Suprapubic skin (tissue), 3 donors: ENCODE results near the gene PPP1R12B.
"Not testable (repeated sequence)": the region's sequence is repeated elsewhere in the genome, so short reads cannot be mapped to it uniquely, and the experiment has no call there.

Source experiments
- POLR2AphosphoS5 ChIP-seq, 3 donors: sonication (generic); formaldehyde crosslinking; IDR thresholded peaks; one replicate each; pipeline ENCODE4 v1.6.1; 2017; ENCODE audit warnings: antibody characterized with exemption in 3 of 3
- TF ChIP-seq, protein P1 (sequence below), 2 donors: fragments of 200-600 bp in 1 of 2; fragments of 450-650 bp in 1 of 2; sonication (generic) in 1 of 2; IDR thresholded peaks; one replicate each; pipeline ENCODE4 v1.5.1; 2016 to 2019; ENCODE audit warnings: antibody characterized with exemption in 2 of 2, mild to moderate bottlenecking in 1 of 2, moderate library complexity in 1 of 2

DNA sequence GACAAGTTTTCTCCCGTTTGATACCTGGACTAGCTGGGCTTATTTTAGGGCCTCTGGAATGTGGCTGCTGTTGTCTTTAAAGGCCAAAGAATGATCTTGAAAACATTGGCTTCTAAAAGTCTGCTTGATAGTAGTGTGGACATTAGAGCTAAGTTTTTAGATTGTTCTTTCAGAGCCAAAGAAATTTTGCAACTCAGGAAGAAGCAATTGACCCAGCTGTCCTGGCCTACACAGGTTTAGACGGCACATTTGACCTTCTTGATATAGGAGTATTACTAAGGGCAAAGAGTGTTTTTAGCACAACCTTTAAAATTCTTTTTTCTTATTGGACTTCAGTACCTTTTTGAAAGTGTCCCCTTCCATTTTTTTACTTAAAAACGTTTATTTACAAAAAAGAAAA, 63.9 kb downstream of the PPP1R12B start:
- TF ChIP-seq, protein P1, sequence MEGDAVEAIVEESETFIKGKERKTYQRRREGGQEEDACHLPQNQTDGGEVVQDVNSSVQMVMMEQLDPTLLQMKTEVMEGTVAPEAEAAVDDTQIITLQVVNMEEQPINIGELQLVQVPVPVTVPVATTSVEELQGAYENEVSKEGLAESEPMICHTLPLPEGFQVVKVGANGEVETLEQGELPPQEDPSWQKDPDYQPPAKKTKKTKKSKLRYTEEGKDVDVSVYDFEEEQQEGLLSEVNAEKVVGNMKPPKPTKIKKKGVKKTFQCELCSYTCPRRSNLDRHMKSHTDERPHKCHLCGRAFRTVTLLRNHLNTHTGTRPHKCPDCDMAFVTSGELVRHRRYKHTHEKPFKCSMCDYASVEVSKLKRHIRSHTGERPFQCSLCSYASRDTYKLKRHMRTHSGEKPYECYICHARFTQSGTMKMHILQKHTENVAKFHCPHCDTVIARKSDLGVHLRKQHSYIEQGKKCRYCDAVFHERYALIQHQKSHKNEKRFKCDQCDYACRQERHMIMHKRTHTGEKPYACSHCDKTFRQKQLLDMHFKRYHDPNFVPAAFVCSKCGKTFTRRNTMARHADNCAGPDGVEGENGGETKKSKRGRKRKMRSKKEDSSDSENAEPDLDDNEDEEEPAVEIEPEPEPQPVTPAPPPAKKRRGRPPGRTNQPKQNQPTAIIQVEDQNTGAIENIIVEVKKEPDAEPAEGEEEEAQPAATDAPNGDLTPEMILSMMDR (IDR thresholded peaks at IDR 0.05) = not testable (repeated sequence)
- not testable (repeated sequence) for TF ChIP-seq POLR2AphosphoS5 (IDR thresholded peaks at IDR 0.05)
